ENCODE results near the gene MRC2. TPM values are rescaled to one million over a fixed set of nuclear protein-coding genes. Genes with fewer than 3 reads are reported as not detected.

The MRC2 gene
- total RNA-seq = 10 to 100 TPM; 43.8 to 46.7 TPM

- peaks cover 0 to 33% of the 10 kb centered on the region in 2 donors for H3K4me1 ChIP-seq
- H3K4me3 ChIP-seq = peak within 1 kb of the TSS; percentile 46 to 61
- H3K27me3 ChIP-seq = no peaks in the 10 kb centered on the region
- TF ChIP-seq CTCF (IDR thresholded peaks at IDR 0.05) = no peak
- peak; percentile 87 for DNase-seq (ENCODE audit: low spot score)
- no peaks in the 10 kb centered on the region for H3K36me3 ChIP-seq
- H3K9me3 ChIP-seq = no peaks in the 10 kb centered on the region
- peak within 1 kb of the TSS; percentile 82 to 93 for H3K27ac ChIP-seq
Observed at GRCh38 chr17:62627219-62627903, at the start of gene MRC2. TSS of gene MRC2 (plus strand) at chr17:62627670. CDS start at chr17:62627803, 133 bp downstream.

- Histone ChIP-seq H3K36me3 (peaks cover 29% of the 10 kb centered on the region), H3K4me1 (no peaks in the 10 kb centered on the region)
- TF ChIP-seq CTCF (IDR thresholded peaks at IDR 0.05) = no peak
Observed at GRCh38 chr17:62578757-62579487, 48.5 kb upstream of the MRC2 start.

GRCh38 chr17:62580947-62581346 is 46.5 kb upstream of the MRC2 start:
- Histone ChIP-seq H3K9me3 (no peaks in the 10 kb centered on the region), H3K4me3 (no peak overlapping the region), H3K4me1 (no peaks in the 10 kb centered on the region), H3K36me3 (peaks cover 22% of the 10 kb centered on the region), H3K27me3 (no peaks in the 10 kb centered on the region), H3K27ac (no peak overlapping the region)
- no peak for TF ChIP-seq CTCF (IDR thresholded peaks at IDR 0.05)
- no peak for DNase-seq (ENCODE audit: low spot score)

More at GRCh38 chr17:62578757-62579487, 48.5 kb upstream of the MRC2 start:
- Histone ChIP-seq H3K4me3 (no peak overlapping the region), H3K27ac (no peak overlapping the region), H3K9me3 (no peaks in the 10 kb centered on the region), H3K27me3 (no peaks in the 10 kb centered on the region)
- DNase-seq (ENCODE audit: low spot score) = no peak

- no peak for DNase-seq (ENCODE audit: low spot score)
- Histone ChIP-seq H3K9me3 (no peaks in the 10 kb centered on the region), H3K36me3 (peaks cover 23% of the 10 kb centered on the region), H3K27me3 (no peaks in the 10 kb centered on the region), H3K27ac (peak overlapping the region in 1 of 2 donors; percentile 22), H3K4me3 (no peak overlapping the region), H3K4me1 (no peaks in the 10 kb centered on the region)
- no peak for TF ChIP-seq CTCF (IDR thresholded peaks at IDR 0.05)
Observed at GRCh38 chr17:62581764-62582163, 45.7 kb upstream of the MRC2 start.

GRCh38 chr17:62587554-62587953 is 39.9 kb upstream of the MRC2 start:
- H3K4me1 ChIP-seq = peaks cover 0 to 7% of the 10 kb centered on the region in 2 donors
- H3K9me3 ChIP-seq = no peaks in the 10 kb centered on the region
- TF ChIP-seq CTCF (IDR thresholded peaks at IDR 0.05) = no peak
- no peaks in the 10 kb centered on the region for H3K27me3 ChIP-seq
- no peak overlapping the region for H3K27ac ChIP-seq
- H3K4me3 ChIP-seq = no peak overlapping the region
- H3K36me3 ChIP-seq = peaks cover 11% of the 10 kb centered on the region
- DNase-seq (ENCODE audit: low spot score) = no peak
